Measurements from ENCODE around the gene ZFP82.

The ZFP82 gene

GRCh38 chr19:36418287-36419001, at the start of gene ZFP82:
TSS of gene ZFP82 (minus strand) at chr19:36418644. CDS start at chr19:36409789, 8,855 bp downstream.
- peak; percentile 63 to 72 for DNase-seq

- no peak for DNase-seq
These were observed 41.6 kb upstream of the ZFP82 start for GRCh38 chr19:36460046-36460445.

GRCh38 chr19:36456831-36457230, 38.4 kb upstream of the ZFP82 start:
- no peak for DNase-seq

- DNase-seq = no peak
These were observed 30.7 kb upstream of the ZFP82 start for GRCh38 chr19:36449059-36449670.

- DNase-seq = no peak
These were observed 22.9 kb upstream of the ZFP82 start for GRCh38 chr19:36441339-36441738.

GRCh38 chr19:36436531-36436930, 18.1 kb upstream of the ZFP82 start:
- no peak for DNase-seq

GRCh38 chr19:36423925-36424324, 5.5 kb upstream of the ZFP82 start:
- no peak for DNase-seq

- DNase-seq = no peak
These were observed 3.5 kb upstream of the ZFP82 start for GRCh38 chr19:36421749-36422481.

GRCh38 chr19:36420961-36421748, 2.7 kb upstream of the ZFP82 start:
- no peak for DNase-seq

- DNase-seq = no peak
These were observed 625 bp downstream of the ZFP82 start for GRCh38 chr19:36417752-36418286.

GRCh38 chr19:36409841-36410240, 8.6 kb downstream of the ZFP82 start:
- no peak for DNase-seq

- DNase-seq = no peak
These were observed 10.3 kb downstream of the ZFP82 start for GRCh38 chr19:36408101-36408500.

GRCh38 chr19:36404498-36404897, 13.9 kb downstream of the ZFP82 start:
- DNase-seq = no peak

- DNase-seq = no peak
These were observed 17.0 kb downstream of the ZFP82 start for GRCh38 chr19:36401475-36401874.

GRCh38 chr19:36398571-36398970, 19.9 kb downstream of the ZFP82 start:
- no peak for DNase-seq

GRCh38 chr19:36392916-36393673, 25.3 kb downstream of the ZFP82 start:
- DNase-seq = no peak

GRCh38 chr19:36379510-36379819, 39.0 kb downstream of the ZFP82 start:
- no peak for DNase-seq

- peak; percentile 85 to 86 for DNase-seq
These were observed 39.6 kb downstream of the ZFP82 start, which contains the start of gene ZFP14 for GRCh38 chr19:36378625-36379509. TSS of gene ZFP14 (minus strand) at chr19:36379201. CDS start at chr19:36367892, 11,309 bp downstream.

- DNase-seq = no peak
These were observed 40.8 kb downstream of the ZFP82 start for GRCh38 chr19:36377541-36378178.

GRCh38 chr19:36373638-36374156, 44.7 kb downstream of the ZFP82 start:
- DNase-seq = no peak

Measured in stimulated activated CD4-positive, alpha-beta T cell treated with anti-CD3 and anti-CD28 coated beads, Interleukin-2, amount 100 ng/mL, for 48 hours (primary cell).